NCI-H2107 treated with DMSO at 0.1 percent for 48 hours (cell line): Measurements from ENCODE around the gene CELF2.
"Not testable (repeated sequence)": the region's sequence is repeated elsewhere in the genome, so short reads cannot be mapped to it uniquely, and the experiment has no call there.

Experiments
- DNase-seq: peaks from one replicate; lab custom pipeline; 2025; ENCODE audit not compliant: unreplicated experiment; lab: John Stamatoyannopoulos, UW

The CELF2 gene

DNA sequence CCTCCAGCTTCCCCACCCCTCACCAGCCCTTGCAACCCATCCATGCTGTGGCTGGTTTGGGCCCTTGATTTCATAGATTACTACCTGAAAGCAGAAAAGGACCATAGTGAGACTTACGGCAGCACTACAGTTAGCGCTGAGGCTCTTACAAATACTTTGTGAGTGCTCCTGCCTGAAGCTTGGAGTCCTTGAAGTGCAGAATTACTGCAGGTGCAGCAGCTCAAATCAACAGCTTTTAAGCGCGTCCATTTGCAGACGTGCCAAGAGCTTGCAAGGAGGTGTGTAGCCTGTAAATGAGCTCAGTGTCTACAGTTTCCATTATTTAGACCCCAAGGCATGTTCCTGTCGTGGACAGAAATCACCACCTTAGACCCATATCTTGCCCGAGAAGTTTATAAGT lies 103.0 kb downstream of the CELF2 start:
- no peak for DNase-seq

DNA sequence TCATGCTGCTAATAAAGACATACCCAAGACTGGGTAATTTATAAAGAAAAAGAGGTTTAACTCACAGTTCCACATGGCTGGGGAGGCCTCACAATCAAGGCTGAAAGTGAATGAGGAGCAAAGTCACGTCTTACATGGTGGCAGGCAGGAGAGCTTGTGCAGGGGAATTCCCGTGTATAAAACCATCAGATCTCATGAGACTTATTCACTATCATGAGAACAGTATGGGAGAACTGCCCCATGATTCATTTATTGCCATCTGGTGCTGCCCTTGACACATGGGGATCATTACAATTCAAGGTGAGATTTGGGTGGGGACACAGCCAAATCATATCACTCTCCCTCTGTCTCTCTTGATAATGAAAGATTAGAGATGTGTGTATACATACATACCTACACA lies 106.2 kb downstream of the CELF2 start:
- not testable (repeated sequence) for DNase-seq

DNA sequence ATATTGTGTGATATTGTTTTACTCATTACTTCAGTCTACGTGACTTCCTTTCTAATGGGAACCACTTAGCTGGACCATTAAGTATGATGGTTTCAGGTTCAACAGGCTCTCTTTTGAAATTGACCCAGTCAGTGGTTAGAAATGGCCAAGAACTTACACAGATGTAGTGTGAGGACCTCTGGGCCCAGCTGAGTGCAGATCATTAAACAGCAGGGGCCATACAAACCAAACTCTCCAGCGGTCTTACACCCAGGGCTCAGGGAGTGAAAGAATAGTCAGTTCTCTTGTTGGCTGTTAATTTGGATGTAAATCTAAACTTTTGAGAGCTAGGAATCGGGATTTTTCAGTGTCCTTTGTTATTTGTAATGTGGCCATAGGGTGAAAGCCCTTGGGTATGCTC lies 107.3 kb downstream of the CELF2 start:
- no peak for DNase-seq

DNA sequence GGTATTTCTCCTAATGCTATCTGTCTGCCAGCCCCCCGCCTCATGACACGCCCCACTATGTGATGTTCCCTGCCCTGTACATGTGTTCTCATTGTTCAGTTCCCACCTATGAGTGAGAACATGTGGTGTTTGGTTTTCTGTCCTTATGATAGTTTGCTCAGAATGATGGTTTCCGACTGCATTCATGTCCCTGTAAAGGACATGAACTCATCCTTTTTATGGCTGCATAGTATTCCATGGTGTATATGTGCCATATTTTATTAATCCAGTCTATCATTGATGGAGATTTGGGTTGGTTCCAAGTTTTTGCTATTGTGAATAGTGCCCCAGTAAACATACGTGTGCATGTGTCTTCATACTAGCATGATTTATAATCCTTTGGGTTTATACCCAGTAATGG lies 109.3 kb downstream of the CELF2 start:
- DNase-seq = not testable (repeated sequence)

DNA sequence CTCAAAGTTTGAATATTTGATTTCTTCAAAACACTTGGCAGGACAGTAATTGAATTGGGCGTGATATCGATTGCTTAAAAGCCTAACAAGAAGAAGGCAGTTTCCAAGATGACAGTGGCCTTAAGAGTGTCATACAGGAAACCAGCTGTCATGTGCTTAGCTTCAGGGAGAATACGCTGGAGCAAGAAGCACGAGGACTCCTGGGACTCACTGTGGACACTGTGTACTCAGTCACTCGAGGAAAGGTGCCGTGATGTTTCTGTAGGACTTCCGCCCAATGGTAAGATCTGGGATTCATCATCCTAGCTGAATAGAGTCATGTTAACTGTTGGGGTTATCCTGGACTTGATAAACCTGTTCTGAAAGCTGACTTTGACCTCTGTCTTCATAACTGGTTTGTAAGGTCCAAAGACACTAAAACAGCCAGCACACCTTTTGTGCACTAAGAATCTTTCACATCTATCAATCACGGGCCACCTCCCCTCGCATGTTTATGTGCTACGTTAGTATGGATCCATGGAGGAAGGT lies 113.5 kb downstream of the CELF2 start:
- DNase-seq = no peak

DNA sequence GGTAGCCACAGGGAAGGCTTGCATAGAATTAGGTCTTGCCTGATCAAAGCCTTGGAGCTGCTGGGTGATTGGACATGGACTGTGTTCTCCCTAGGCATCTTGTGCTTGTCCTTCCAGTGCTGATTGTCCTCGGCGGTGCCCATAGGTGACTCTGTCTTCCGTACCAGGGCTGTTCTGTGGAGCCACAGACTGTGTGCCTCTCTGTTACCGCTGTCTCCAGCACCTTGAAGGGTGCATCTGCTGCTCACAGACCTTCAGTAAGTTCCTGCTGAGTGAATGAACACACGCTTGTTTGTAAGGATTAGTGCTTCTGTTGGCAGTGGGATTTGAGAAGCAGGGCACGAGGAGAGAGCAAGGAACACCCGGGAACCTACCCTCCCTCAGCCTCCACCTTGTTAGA lies 116.7 kb downstream of the CELF2 start:
- DNase-seq = no peak

DNA sequence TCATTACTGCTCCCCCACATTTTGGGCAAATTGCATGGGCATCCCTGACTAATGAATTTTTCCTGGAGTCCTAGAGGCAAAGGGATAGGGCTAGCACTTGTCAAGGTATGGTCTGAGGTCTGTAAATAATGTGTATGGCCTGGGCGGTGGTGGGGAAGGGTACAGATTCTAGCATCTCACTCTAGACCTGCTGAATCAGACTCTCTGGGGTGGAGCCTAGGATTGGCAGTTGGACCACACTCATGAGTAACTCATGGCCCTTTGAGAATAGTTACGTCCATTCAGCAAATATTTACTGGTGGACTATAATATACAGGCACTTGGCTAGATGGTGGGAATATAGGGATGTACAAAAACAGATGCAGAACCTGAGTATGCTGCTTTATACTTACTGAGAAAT lies 118.0 kb downstream of the CELF2 start:
- no peak for DNase-seq

DNA sequence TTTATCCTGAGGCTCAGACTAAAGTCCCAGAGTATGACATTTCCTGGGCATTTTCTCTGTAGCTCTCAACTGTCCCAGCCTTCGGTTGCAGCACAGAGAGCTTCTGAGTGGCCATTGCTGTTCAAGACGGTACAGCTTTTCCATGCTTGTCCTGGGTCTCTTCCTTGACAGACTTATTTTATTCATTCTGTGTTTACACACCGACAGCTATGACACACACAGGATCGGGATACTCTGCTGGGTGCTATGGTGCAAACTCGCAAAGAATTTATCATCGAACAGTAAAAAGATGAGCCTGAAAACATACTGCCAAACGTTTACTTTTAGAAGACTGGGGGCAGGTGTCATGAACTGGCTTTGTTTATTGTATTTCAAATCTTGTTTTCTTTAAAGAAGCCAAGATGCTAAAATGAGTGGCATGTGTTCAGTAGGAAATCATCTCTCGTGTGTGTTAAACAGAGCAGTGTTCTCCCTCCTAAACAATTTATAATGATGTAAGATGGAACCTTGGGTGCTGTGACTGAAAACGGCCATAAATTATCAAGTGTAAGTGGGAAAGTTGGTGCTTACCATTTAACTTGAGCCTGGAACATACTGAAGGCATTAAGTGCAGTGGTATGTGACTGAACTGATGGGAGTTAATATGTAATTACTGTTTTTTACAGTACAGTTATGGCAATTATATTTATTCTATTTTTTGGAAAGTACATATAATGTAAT lies 120.8 kb downstream of the CELF2 start:
- DNase-seq = no peak

DNA sequence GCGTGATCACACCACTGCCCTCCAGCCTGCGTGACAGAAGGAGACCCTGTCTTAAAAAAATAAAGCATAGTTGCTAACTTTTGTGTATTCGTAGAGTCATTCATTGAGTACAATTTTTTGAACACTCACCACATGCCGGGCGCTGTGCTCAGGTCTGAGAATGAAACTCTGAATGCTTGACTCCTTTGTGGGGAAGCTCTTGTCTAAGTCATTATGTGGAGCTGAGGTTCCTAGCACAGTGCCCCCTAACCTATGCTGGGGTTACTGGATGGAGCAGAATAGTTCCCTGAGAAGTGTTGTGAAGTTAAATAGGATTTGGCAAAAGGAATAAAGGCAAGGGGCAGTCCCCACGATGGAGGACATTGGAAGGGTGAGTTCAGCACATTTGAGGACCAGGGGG lies 123.3 kb downstream of the CELF2 start:
- no peak for DNase-seq

DNA sequence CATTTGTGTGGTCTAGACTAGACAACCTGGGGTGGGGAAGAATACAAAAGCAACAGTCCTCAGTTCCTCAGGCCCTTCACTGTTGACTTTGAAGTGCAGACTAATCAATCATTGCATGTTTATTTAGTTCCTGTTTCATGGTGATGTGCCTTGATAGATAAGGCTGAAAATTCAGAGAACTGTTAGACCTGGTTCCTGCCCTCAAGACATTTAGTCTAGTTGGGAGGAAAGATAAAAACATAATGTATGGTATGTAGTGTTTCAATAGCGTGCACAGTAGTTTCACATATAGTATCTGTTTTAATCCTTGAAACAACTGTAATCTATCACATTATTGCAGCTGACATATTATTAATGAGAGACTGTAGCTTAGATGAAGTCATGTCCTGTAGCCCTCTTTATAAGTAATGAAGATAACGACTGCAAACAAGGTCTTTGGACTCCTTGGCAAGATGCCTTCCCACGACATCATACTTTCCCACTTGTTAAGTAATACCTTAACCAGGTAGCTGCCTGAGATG lies 124.0 kb downstream of the CELF2 start:
- DNase-seq = no peak

DNA sequence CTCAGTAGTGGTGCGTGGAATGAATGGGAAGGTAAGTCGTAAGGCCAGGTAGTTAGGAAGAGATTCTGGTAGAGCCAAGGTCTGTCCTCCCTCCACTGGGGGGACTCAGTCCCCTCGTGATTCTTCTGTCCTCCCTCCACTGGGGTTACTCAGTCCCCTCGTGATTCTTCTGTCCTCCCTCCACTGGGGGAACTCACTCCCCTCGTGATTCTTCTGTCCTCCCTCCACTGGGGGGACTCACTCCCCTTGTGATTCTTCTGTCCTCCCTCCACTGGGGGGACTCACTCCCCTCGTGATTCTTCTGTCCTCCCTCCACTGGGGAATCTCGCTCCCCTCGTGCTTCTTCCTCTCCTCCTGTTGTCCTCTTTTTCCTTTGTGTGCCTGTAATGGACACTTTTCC lies 125.1 kb downstream of the CELF2 start:
- no peak for DNase-seq

DNA sequence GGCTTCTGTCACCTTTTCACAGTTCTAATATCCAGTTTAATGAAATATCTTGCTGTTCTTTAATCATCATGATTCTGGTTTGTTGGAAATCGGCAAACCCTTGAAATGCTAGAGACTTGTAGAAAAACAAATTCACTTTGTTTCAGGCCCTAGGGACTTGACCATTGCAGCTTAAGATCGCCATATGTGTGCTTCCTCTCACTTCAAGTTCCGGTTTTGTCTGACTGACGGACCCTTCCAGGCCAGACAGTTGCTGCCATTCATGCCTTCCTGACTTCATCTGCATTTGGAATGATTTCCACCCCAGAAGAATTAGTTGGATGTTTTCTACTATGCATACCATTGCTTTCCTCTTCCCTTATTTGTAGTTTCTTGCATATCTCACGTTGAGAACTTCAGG lies 125.6 kb downstream of the CELF2 start:
- no peak for DNase-seq

DNA sequence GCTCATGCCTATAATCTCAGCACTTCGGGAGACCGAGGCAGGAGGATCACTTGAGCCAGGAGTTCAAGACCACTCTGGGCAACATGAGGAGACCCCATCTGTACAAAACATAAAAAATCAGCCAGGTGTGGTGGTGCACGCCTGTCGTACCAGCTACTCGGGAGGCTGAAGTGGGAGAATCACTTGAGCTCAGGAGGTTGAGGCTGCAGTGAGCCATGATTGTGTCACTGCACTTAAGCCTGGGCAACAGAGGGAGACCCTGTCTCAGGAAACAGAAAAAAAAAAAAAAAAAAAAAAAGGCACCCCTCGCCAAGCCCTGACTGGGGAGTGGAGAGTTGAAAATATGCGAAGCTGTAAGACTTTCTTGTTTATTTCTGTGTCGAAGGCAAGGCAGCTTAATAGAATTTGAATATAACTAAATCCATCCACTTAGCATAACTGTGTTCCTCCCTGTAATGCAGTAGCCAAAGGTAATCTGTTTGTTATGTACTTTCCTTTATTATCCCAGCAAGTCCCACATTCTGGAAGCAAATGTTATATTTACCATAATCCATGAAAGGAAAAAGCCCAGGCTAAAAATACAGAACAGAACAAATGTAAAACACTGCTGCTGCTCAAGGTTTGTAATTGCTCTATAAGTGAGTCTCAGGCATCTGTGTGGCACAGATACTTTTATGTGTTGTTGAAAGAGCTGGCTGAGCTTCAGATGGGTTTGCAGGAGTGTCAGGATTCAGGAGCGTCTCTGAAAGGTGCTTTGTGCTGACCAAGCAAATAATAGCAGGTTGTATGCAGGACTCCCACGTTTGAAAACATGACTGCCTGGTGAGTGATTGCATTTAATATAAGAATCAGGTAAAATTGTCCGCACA lies 127.2 kb downstream of the CELF2 start:
- DNase-seq = no peak

DNA sequence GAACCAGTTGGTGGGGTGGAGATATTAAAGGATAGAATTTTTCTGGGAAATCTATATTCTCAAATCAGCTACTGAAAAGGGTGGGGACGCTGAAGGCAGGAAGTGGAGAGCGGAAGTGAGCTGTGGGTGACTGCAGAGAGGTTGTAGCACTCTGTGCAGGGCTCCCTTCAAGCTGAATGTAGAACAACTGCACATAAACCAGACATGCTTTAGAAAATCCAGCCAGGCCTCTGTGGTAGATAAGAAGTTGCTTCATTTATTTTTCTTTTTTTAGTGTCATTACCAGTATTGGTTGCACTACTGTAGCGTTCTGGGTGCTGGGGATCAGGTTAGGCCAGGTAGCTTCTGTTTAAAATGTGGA lies 127.8 kb downstream of the CELF2 start:
- no peak for DNase-seq

DNA sequence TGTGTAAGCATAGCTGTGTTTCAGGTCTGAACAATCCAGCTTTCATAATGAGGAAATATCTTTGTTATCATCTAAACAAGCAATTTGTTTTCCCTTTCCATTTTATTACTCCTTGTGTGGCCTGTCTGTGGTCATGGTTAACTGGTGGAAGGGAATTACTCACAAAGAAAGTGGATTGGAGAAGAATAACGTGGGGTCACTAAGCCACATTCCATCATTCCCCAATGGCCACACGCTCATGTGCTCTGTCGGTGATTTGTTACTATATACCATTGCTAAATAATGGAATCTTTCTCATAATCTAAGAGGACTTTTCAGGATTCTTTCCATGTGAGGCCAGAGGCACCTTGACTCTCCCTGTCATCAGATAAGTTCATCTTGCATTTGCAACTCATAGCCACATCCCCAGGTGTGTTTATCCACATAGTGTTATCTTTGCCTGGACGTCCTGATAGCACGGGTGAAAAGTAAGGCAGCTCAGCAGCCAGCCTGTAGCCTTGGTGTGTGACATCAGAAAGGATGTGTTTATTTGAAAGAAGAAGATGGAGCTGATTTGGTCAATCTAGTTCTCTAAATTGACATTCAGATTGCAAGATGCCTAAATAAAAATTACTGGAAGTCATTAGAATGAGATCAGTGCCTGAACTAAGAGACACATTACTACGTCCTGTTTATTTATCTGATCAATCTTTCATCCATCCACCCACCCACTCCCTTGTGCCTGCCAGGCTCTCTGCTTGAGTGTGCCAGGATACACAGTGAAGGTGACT lies 128.9 kb downstream of the CELF2 start:
- DNase-seq = no peak

DNA sequence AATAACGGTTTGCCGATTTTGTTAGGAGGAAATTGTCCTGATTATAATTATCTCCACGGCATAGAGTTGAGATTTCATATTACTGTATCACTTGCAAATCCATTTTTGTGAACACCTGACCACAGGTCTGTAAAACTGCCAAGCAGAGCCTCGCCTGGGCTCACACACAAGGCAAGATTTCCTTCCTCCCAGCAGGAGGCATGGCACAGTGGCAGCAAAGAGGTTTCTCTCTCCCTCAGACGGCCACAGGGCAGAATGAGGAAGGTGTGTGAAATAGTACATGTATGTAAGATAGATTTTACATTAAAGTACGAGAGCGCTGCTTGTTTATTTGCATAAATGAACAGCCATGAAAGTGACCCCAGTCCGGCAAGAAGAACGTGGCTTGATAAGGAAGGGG lies 130.1 kb downstream of the CELF2 start:
- peak; percentile 20 for DNase-seq

DNA sequence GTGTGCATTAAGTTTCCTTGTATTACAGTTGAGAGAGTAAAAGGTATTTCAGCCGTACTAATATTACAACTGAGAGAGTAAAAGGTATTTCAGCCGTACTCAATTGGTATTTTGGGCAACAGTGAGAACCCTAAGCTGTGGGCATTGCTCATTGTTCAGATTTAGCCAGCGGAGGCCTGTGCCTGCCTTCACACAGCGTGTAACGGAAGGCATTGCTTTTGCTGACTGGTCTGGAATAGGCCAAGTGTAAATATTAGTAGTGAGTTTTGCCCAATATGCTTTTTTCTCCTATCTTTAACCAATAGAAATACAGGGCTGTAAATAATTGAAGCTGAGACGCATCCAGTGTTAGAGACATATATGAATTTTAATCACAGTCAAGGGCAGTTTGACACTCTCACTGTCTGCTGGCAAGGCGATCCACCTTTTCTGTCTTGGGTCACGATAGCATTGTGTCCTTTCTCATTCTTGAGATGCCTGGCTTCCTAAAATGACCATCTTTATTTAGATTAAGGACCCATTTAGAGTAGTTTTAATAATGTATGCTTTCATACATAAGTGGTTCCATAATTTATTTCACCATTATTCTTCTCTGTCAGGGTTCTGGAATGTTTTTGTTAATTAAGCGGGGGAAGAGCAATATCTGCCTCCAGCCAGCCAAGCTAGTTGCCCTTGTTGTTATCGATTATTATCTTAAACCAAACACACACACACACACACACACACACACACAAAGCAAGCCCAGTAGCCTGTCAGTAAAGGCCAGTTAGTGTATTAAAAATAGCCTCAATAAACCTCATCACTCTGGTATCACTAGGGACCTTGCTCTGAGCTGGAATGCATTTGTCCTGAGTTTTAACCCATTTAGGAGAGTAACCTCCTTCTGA lies 130.7 kb downstream of the CELF2 start:
- DNase-seq = no peak

DNA sequence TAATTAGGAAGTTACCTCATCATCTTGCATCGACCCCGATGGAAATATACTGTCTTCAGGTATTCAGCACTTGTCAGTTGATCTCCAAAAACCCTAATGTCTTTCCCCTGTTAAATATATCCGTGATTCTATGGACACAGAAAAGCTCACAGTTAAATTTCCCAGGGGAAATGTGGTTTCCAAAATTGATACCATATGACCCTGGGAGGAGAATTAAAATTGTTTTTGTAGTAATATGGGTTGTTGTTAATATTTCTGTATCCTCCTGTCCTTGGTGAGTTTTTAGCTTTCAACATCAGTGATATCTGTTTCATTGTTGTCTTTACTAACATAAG lies 132.1 kb downstream of the CELF2 start:
- DNase-seq = no peak

DNA sequence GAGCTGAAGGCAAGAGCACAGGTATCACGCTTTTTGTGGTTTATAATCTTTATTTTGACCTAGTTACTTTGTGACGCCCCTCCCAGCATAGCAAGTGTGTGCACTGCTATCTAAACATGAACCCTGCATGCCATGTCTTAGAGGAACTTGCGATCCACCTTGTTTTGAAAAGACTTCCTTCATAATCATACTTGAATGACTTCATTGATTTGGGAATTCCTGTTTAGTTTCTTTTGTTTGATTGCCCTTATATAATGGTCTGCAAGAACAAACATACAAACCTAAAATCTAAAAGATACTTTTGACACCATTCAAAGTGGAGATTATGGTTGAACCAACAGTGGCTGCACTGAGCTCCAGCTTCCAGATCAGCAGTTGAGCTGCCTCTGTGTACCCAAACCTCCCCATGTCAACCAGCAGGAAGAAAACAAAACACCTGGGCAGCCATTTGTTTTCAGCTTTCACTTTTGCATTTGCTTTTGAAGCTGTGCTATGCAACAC lies 132.6 kb downstream of the CELF2 start:
- no peak for DNase-seq

DNA sequence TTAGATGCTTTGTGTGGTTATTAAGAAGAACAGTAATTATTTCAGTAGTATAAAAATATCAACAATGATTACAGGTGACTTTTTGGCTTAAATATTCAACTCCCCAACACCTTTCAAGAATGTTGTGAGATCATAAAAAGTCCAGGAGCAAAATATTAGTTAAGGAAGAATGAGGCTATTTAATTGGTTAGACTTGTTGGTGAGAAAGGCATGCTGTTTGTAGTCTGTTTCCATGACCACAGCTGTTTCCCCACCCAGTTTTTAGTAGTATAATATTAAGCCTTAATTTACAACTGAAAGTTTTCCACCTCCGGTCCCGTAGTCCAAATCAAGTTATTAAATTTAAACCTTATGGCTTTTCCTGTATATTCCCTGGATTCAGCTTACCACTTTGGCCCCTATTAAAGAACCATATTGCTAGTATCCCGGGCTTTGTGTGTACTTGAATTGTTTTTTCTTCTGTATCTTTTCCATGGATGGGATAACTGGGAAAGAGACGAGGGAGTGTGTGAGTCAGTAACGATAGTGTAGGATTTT lies 133.3 kb downstream of the CELF2 start:
- no peak for DNase-seq
